H9 (cell line): ENCODE measurements around the gene RBM7. TPM values are rescaled to one million over a fixed set of nuclear protein-coding genes. Genes with fewer than 3 reads are reported as not detected.

Experiments used
- DNase-seq: peaks from one replicate; pipeline ENCODE4 v3.0.0-alpha.2; 2017
- H2AFZ ChIP-seq: one replicate; pipeline ENCODE4 v1.6.1; 2013; ENCODE audit warnings: mild to moderate bottlenecking, low read length, control low read depth, moderate library complexity
- H2AK5ac ChIP-seq: 2 replicates; pipeline ENCODE4 v1.6.1; 2013; ENCODE audit warnings: low read length, control low read depth, mixed read lengths; ENCODE audit not compliant: insufficient read length
- H2BK120ac ChIP-seq: one replicate; pipeline ENCODE4 v1.6.1; 2013; ENCODE audit warnings: low read depth, mild to moderate bottlenecking, low read length, control low read depth, inconsistent platforms; ENCODE audit not compliant: poor library complexity, severe bottlenecking
- H2BK12ac ChIP-seq: 2 replicates; pipeline ENCODE4 v1.6.1; 2013; ENCODE audit warnings: low read length, control low read depth, mixed read lengths, low read depth; ENCODE audit not compliant: insufficient read length
- H2BK15ac ChIP-seq: 2 replicates; pipeline ENCODE4 v1.6.1; 2013; ENCODE audit warnings: low read depth, low read length, control low read depth
- H2BK20ac ChIP-seq: one replicate; pipeline ENCODE4 v1.6.1; 2013; ENCODE audit warnings: low read depth, mild to moderate bottlenecking, low read length, control low read depth, inconsistent platforms; ENCODE audit not compliant: poor library complexity, severe bottlenecking
- H2BK5ac ChIP-seq: 2 replicates; pipeline ENCODE4 v1.6.1; 2013; ENCODE audit warnings: low read length, control low read depth, mixed read lengths; ENCODE audit not compliant: insufficient read length
- H3K14ac ChIP-seq: 2 replicates; pipeline ENCODE4 v1.6.1; 2013; ENCODE audit warnings: low read length, control low read depth; ENCODE audit not compliant: insufficient read depth
- H3K18ac ChIP-seq: 2 replicates; pipeline ENCODE4 v1.6.1; 2013; ENCODE audit warnings: low read depth, mild to moderate bottlenecking, mixed read lengths, low read length, control low read depth; ENCODE audit not compliant: insufficient read length
- H3K23ac ChIP-seq: 2 replicates; pipeline ENCODE4 v1.6.1; 2013; ENCODE audit warnings: low read length, control low read depth, mixed read lengths, low read depth; ENCODE audit not compliant: insufficient read length
- H3K23me2 ChIP-seq: 2 replicates; pipeline ENCODE4 v1.6.1; 2013; ENCODE audit warnings: low read depth, mild to moderate bottlenecking, mixed read lengths, low read length, control low read depth; ENCODE audit not compliant: insufficient read length, poor library complexity, severe bottlenecking
- H3K27ac ChIP-seq: 2 replicates; pipeline ENCODE4 v1.5.1; 2013; ENCODE audit warnings: low read length, control low read depth, mixed read lengths, low read depth; ENCODE audit not compliant: insufficient read length
- H3K27me3 ChIP-seq: 2 replicates; pipeline ENCODE4 v1.6.1; 2013; ENCODE audit warnings: low read length, control low read depth, inconsistent platforms; ENCODE audit not compliant: insufficient read depth
- H3K4ac ChIP-seq: 2 replicates; pipeline ENCODE4 v1.6.1; 2013; ENCODE audit warnings: low read depth, mild to moderate bottlenecking, control low read depth, inconsistent platforms, low read length, moderate library complexity
- H3K4me1 ChIP-seq: 2 replicates; pipeline ENCODE4 v1.6.1; 2013; ENCODE audit warnings: low read length, control low read depth, inconsistent platforms; ENCODE audit not compliant: insufficient read depth
- H3K4me2 ChIP-seq: 2 replicates; pipeline ENCODE4 v1.6.1; 2013; ENCODE audit warnings: low read length, control low read depth, mixed read lengths; ENCODE audit not compliant: insufficient read length, insufficient read depth
- H3K56ac ChIP-seq: 2 replicates; pipeline ENCODE4 v1.6.1; 2013; ENCODE audit warnings: low read depth, mild to moderate bottlenecking, mixed read lengths, low read length, control low read depth; ENCODE audit not compliant: insufficient read length
- H3K79me1 ChIP-seq: 2 replicates; pipeline ENCODE4 v1.6.1; 2013; ENCODE audit warnings: low read depth, mild to moderate bottlenecking, moderate library complexity, low read length, control low read depth, inconsistent platforms; ENCODE audit not compliant: insufficient read depth, poor library complexity, severe bottlenecking
- H3K79me2 ChIP-seq: 2 replicates; pipeline ENCODE4 v1.6.1; 2013; ENCODE audit warnings: low read length, control low read depth, inconsistent platforms; ENCODE audit not compliant: insufficient read depth
- H3K9ac ChIP-seq: 2 replicates; pipeline ENCODE4 v1.6.1; 2013; ENCODE audit warnings: low read length, control low read depth, mixed read lengths; ENCODE audit not compliant: insufficient read length; ENCODE audit errors: extremely low read depth
- H3K9me3 ChIP-seq: one replicate; pipeline ENCODE4 v1.6.1; 2013; ENCODE audit warnings: low read depth, low read length, inconsistent platforms; ENCODE audit not compliant: control insufficient read depth
- H3T11ph ChIP-seq: one replicate; pipeline ENCODE4 v1.6.1; 2013; ENCODE audit warnings: mild to moderate bottlenecking, low read length, control low read depth, inconsistent platforms
- H4K20me1 ChIP-seq: one replicate; pipeline ENCODE4 v1.6.1; 2013; ENCODE audit not compliant: control insufficient read depth, insufficient read length, insufficient read depth
- H4K5ac ChIP-seq: 2 replicates; pipeline ENCODE4 v1.6.1; 2013; ENCODE audit warnings: low read depth, mild to moderate bottlenecking, mixed read lengths, low read length, control low read depth; ENCODE audit not compliant: insufficient read length
- H4K8ac ChIP-seq: replicated peaks from 2 replicates; pipeline ENCODE4 v1.6.1; 2013; ENCODE audit warnings: low read length, control low read depth, mixed read lengths, low read depth; ENCODE audit not compliant: insufficient read length
- H4K91ac ChIP-seq: 2 replicates; pipeline ENCODE4 v1.6.1; 2013; ENCODE audit warnings: low read depth, mild to moderate bottlenecking, moderate library complexity, mixed read lengths, low read length, control low read depth; ENCODE audit not compliant: insufficient read length
- H3K27ac Mint-ChIP-seq, 3 experiments: 2 replicates in 2 of 3; 3 replicates in 1 of 3; pipeline ENCODE4 v1.8.0; 2020 to 2021; ENCODE audit warnings: mixed read lengths in 3 of 3, mild to moderate bottlenecking in 1 of 3, moderate library complexity in 1 of 3
- H3K27me3 Mint-ChIP-seq: 2 replicates; pipeline ENCODE4 v1.8.0; 2021; ENCODE audit warnings: low read depth, mild to moderate bottlenecking, moderate library complexity, mixed read lengths
- H3K36me3 Mint-ChIP-seq, 3 experiments: 2 replicates in 2 of 3; 3 replicates in 1 of 3; pipeline ENCODE4 v1.8.0; 2020 to 2021; ENCODE audit warnings: low read depth in 3 of 3, mixed read lengths in 3 of 3; ENCODE audit not compliant: insufficient read depth in 1 of 3
- H3K4me1 Mint-ChIP-seq, 2 experiments: 2 replicates each; pipeline ENCODE4 v1.8.0; 2020; ENCODE audit warnings: mixed read lengths in 2 of 2
- H3K4me3 Mint-ChIP-seq, 2 experiments: 2 replicates in 1 of 2; 3 replicates in 1 of 2; pipeline ENCODE4 v1.8.0; 2020 to 2021; ENCODE audit warnings: mild to moderate bottlenecking in 2 of 2, mixed read lengths in 2 of 2, moderate library complexity in 1 of 2
- H3K9me3 Mint-ChIP-seq, 2 experiments: 2 replicates in 1 of 2; 3 replicates in 1 of 2; pipeline ENCODE4 v1.8.0; 2020; ENCODE audit warnings: mild to moderate bottlenecking in 2 of 2, mixed read lengths in 2 of 2, moderate library complexity in 1 of 2
- CTCF ChIP-seq: fragments of 200-600 bp; sonication (generic); conservative IDR thresholded peaks from 3 replicates; pipeline ENCODE4 v1.8.0; 2021; ENCODE audit warnings: antibody characterized with exemption, mild to moderate bottlenecking
- WGBS: extraction: QIAGEN DNeasy Blood & Tissue Kit; methylation state at CpG from one replicate; pipeline ENCODE4 v1.1.7; 2013; ENCODE audit warnings: missing lambda C conversion rate, low lambda C conversion rate, mixed read lengths; ENCODE audit not compliant: insufficient read length; ENCODE audit errors: extremely low coverage; 5-methylcytosine and 5-hydroxymethylcytosine counted together
- total RNA-seq: library from RNA; stranded (reverse); gene quantifications from 2 replicates; pipeline ENCODE4 v1.2.1, GENCODE V29; 2021

RBM7 gene
- total RNA-seq, 1 experiment from 2014 or later, result 56.4 TPM

- Histone ChIP-seq H3K14ac (no peak overlapping the region; the same call in 1 of the 2 replicates), H3T11ph (no peak overlapping the region), H3K4me1 (peaks cover 4% of the 10 kb centered on the region; the same call in 1 of the 2 replicates), H4K5ac (no peak overlapping the region), H3K79me1 (no peaks in the 10 kb centered on the region), H4K20me1 (no peaks in the 10 kb centered on the region), H2BK5ac (no peak overlapping the region), H3K27me3 (no peaks in the 10 kb centered on the region), H2AK5ac (no peak overlapping the region), H2BK15ac (no peak overlapping the region), H3K4me2 (no peak overlapping the region), H3K9ac (no peak overlapping the region), H3K9me3 (no peaks in the 10 kb centered on the region), H3K18ac (no peak overlapping the region), H3K23me2 (no peaks in the 10 kb centered on the region), H2AFZ (no peak overlapping the region), H2BK12ac (no peak overlapping the region), H2BK20ac (no peak overlapping the region), H2BK120ac (no peak overlapping the region), H3K56ac (no peak overlapping the region), H3K27ac (no peak overlapping the region), H4K8ac (no peak overlapping the region), H3K79me2 (no peaks in the 10 kb centered on the region), H3K23ac (no peak overlapping the region), H4K91ac (no peak overlapping the region), H3K4ac (no peak overlapping the region)
- no peak for TF ChIP-seq CTCF
- no peaks in the 10 kb centered on the region; the same call in 1 of the 2 replicates for H3K27me3 Mint-ChIP-seq
- peaks cover 11 to 13% of the 10 kb centered on the region in 2 experiments for H3K4me1 Mint-ChIP-seq
- peaks cover 0 to 9% (median 5%) of the 10 kb centered on the region in 3 experiments; a peak in 2 of 7 replicates for H3K36me3 Mint-ChIP-seq
- no peak for DNase-seq
- no peak overlapping the region for H3K4me3 Mint-ChIP-seq
- peaks cover 8 to 9% of the 10 kb centered on the region in 2 experiments; a peak in 3 of 5 replicates for H3K9me3 Mint-ChIP-seq
- H3K27ac Mint-ChIP-seq, result no peak overlapping the region
- WGBS, result no CpG with 5 or more reads among the region's 5 CpGs
Measured at GRCh38 chr11:114379394-114380069, 20.9 kb upstream of the RBM7 start.
